Purkinje cell (primary cell): Measurements from ENCODE around the gene GOLGA8M. TPM values are rescaled to one million over a fixed set of nuclear protein-coding genes. Genes with fewer than 3 reads are reported as not detected.

Source experiments
- polyA plus RNA-seq: library from polyadenylated mRNA; unstranded; fragments of >200 nt; fragmentation: Nextera tagmentation; gene quantifications from 2 replicates; pipeline ENCODE4 v1.2.1, GENCODE V29; 2014

The GOLGA8M gene
- not detected in 2 replicates for polyA plus RNA-seq

GRCh38 chr15:28712270-28712669, at the start of gene GOLGA8M:
Gene GOLGA8M, minus strand, starts transcription at chr15:28712421. Its CDS starts 98 bp downstream, at chr15:28712323.

Other genes starting within 250 kb of the GOLGA8M start
- gene GOLGA8G, start 179.4 kb downstream of the GOLGA8M start, polyA plus RNA-seq = not detected in 2 replicates
- not detected in 2 replicates for gene GOLGA6L25, start 158.9 kb downstream of the GOLGA8M start, polyA plus RNA-seq
- gene GOLGA6L7, start 136.2 kb upstream of the GOLGA8M start, polyA plus RNA-seq = not detected in 2 replicates
- gene APBA2, start 173.6 kb upstream of the GOLGA8M start, polyA plus RNA-seq = 0.50 and 8.9 TPM in 2 replicates